AG04450 (cell line): ENCODE measurements around the gene ZNF500. TPM values are rescaled to one million over a fixed set of nuclear protein-coding genes. Genes with fewer than 3 reads are reported as not detected.
"Not testable (repeated sequence)": the region's sequence is repeated elsewhere in the genome, so short reads cannot be mapped to it uniquely, and the experiment has no call there.

Experiments
- CTCF ChIA-PET: fragments of 300-600, 350-600 bp; formaldehyde crosslinking; extraction: SDS; loops from one replicate; lab custom pipeline; 2022; ENCODE audit warnings: antibody characterized with exemption, inconsistent platforms; lab: Charles Lee
- POLR2A ChIA-PET: fragments of 350-600 bp; formaldehyde crosslinking; extraction: SDS; loops from one replicate; lab custom pipeline; 2021; ENCODE audit warnings: antibody characterized with exemption, inconsistent platforms; lab: Yijun Ruan, JAX
- DNase-seq: peaks from one replicate; pipeline ENCODE4 v3.0.0-alpha.2; 2011; ENCODE audit warnings: low read depth, low spot score
- H3K27ac ChIP-seq: one replicate; pipeline ENCODE4 v1.5.1; 2012; ENCODE audit warnings: low read depth, low read length, control low read depth
- H3K27me3 ChIP-seq: one replicate; pipeline ENCODE4 v1.6.0; 2012; ENCODE audit warnings: low read length; ENCODE audit not compliant: control insufficient read depth, insufficient read depth
- H3K4me3 ChIP-seq: 2 replicates; pipeline ENCODE4 v1.5.1; 2011; ENCODE audit warnings: mild to moderate bottlenecking, low read depth, low read length, control low read depth
- H3K9me3 ChIP-seq: 2 replicates; pipeline ENCODE4 v1.5.1; 2012; ENCODE audit warnings: low read length; ENCODE audit not compliant: control insufficient read depth, insufficient read depth
- polyA plus RNA-seq: library from polyadenylated mRNA; depleted of rRNA; stranded (reverse); fragments of >200 nt; gene quantifications from 2 replicates; pipeline ENCODE4 v1.2.3, GENCODE V29; 2011
- TF ChIP-seq, protein P1 (sequence below): IDR thresholded peaks from 2 replicates; pipeline ENCODE4 v1.5.1; 2011; ENCODE audit warnings: low read depth, low read length, control low read depth, inconsistent platforms

ZNF500 gene
- polyA plus RNA-seq, 1 experiment, result 3.1 TPM

DNA sequence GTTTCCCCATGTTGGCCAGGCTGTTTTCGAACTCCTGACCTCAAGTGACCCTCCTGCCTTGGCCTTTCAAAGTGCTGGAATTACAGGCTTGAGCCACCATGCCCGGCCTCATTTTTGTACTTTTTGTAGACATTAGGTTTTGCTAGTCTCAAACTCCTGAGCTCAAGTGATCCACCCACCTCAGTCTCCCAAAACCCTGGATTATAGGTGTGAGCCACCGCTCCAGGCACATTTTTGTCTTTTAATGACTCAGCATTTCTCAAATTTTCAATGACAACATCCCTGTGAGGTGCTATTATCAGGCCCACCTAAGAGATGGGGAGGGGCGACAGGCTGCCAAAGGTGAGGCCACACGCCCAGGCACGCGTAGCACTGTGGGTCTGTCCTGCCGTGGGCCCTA lies 20.1 kb upstream of the ZNF500 start:
- DNase-seq, result no peak
- POLR2A ChIA-PET, result no interaction called here
- TF ChIP-seq, protein P1, sequence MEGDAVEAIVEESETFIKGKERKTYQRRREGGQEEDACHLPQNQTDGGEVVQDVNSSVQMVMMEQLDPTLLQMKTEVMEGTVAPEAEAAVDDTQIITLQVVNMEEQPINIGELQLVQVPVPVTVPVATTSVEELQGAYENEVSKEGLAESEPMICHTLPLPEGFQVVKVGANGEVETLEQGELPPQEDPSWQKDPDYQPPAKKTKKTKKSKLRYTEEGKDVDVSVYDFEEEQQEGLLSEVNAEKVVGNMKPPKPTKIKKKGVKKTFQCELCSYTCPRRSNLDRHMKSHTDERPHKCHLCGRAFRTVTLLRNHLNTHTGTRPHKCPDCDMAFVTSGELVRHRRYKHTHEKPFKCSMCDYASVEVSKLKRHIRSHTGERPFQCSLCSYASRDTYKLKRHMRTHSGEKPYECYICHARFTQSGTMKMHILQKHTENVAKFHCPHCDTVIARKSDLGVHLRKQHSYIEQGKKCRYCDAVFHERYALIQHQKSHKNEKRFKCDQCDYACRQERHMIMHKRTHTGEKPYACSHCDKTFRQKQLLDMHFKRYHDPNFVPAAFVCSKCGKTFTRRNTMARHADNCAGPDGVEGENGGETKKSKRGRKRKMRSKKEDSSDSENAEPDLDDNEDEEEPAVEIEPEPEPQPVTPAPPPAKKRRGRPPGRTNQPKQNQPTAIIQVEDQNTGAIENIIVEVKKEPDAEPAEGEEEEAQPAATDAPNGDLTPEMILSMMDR, result no peak
- Histone ChIP-seq H3K4me3 (no peak overlapping the region), H3K9me3 (no peaks in the 10 kb centered on the region), H3K27ac (no peak overlapping the region), H3K27me3 (peaks cover 6% of the 10 kb centered on the region)
- CTCF ChIA-PET, result no interaction called here

DNA sequence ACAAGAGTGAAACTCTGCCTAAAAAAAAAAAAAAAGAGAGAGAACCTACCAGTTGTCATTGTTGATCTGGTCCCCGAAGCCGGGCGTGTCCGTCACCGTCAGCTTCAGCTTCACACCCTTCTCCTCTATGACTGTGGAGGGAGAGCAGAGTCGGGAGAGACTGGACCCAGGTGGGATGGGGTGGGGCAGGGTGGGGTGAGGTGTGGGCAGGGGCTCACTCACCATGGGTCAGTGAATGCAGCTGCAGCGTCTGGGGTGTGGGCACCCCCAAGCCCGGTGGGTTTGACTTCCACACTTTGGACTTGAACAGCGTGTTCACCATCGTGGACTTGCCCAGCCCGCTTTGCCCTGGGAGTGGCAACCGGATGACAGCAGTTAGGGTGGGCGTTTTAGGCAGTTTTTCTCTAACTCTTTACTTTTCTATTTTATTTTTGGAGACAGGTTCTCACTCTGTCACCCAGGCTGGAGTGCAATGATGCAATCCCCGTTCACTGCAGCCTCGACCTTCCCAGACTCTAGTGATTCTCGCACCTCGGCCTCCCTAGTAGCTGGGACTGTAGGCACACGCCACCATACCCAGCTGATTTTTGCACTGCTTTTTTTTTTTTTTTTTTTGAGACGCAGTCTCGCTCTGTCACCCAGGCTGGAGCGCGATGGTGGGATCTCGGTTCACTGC lies 18.9 kb upstream of the ZNF500 start:
- POLR2A ChIA-PET, result interaction anchor here (0.7 kb wide), 1 partner anchor 42 kb away, joined by 8 read pairs; no protein-coding TSS in a partner anchor
- Histone ChIP-seq H3K27ac (no peak overlapping the region), H3K4me3 (no peak overlapping the region), H3K27me3 (peaks cover 6% of the 10 kb centered on the region), H3K9me3 (no peaks in the 10 kb centered on the region)
- DNase-seq, result no peak
- CTCF ChIA-PET, result no interaction called here
- TF ChIP-seq, protein P1, result no peak

DNA sequence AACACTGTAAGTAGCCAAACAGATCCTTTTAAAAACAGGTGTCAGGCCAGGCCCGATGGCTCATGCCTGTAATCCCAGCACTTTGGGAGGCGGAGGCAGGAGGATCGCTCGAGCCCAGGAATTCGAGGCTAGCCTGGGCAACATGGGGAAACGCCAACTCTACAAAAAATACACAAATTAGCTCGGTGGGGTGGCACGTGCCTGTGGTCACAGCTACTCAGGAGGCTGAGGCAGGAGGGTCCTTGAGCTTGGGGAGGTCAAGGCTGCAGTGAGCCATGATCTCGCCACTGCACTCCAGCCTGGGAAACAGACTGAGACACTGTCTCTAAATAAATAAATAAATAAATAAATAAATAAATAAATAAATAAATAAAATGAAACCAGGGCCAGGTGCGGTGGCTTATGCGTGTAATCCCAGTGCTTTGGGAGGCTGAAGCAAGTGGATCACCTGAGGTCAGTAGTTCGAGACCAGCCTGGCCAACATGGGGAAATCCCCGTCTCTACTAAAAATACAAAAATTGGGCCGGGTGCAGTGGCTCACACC lies 17.6 kb upstream of the ZNF500 start:
- CTCF ChIA-PET, H3K4me3 ChIP-seq, H3K27ac ChIP-seq, DNase-seq, H3K9me3 ChIP-seq, H3K27me3 ChIP-seq: not testable (repeated sequence)
- POLR2A ChIA-PET, result interaction anchor here (0.5 kb wide), 1 partner anchor 40 kb away, joined by 3 read pairs; no protein-coding TSS in a partner anchor

GRCh38 chr16:4783951-4784336 lies 17.0 kb upstream of the ZNF500 start:
- no peak for DNase-seq
- TF ChIP-seq, protein P1, result no peak
- CTCF ChIA-PET, result no interaction called here
- POLR2A ChIA-PET, result interaction anchor here (0.5 kb wide), 1 partner anchor 41 kb away, joined by 3 read pairs; no protein-coding TSS in a partner anchor
- Histone ChIP-seq H3K27ac (no peak overlapping the region), H3K9me3 (no peaks in the 10 kb centered on the region), H3K27me3 (peaks cover 2% of the 10 kb centered on the region), H3K4me3 (no peak overlapping the region)

GRCh38 chr16:4783251-4783950 lies 16.4 kb upstream of the ZNF500 start:
- Histone ChIP-seq H3K9me3 (no peaks in the 10 kb centered on the region), H3K27ac (no peak overlapping the region), H3K4me3 (no peak overlapping the region), H3K27me3 (no peaks in the 10 kb centered on the region)
- POLR2A ChIA-PET, result interaction anchor here (0.6 to 0.7 kb wide), 2 partner anchors 15 to 153 kb away, joined by 3 read pairs; no protein-coding TSS in a partner anchor
- CTCF ChIA-PET, result no interaction called here
- no peak for DNase-seq
- TF ChIP-seq, protein P1, result no peak
